ENCODE measurements around the gene NHERF1.

DNA sequence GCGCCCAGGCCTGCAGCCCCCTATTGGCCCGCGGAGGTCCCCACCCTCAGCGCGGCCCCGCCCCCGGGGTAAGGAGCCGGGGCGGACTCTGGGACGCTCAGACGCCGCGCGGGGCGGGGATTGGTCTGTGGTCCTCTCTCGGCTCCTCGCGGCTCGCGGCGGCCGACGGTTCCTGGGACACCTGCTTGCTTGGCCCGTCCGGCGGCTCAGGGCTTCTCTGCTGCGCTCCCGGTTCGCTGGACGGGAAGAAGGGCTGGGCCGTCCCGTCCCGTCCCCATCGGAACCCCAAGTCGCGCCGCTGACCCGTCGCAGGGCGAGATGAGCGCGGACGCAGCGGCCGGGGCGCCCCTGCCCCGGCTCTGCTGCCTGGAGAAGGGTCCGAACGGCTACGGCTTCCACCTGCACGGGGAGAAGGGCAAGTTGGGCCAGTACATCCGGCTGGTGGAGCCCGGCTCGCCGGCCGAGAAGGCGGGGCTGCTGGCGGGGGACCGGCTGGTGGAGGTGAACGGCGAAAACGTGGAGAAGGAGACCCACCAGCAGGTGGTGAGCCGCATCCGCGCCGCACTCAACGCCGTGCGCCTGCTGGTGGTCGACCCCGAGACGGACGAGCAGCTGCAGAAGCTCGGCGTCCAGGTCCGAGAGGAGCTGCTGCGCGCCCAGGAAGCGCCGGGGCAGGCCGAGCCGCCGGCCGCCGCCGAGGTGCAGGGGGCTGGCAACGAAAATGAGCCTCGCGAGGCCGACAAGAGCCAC, at the start of gene NHERF1:
- TF ChIP-seq ARNTL (CRISPR knock-in tag; IDR thresholded peaks at IDR 0.05; ENCODE audit: borderline replicate concordance, low read depth) (no peak), ZFP30 (CRISPR knock-in tag; IDR thresholded peaks at IDR 0.05) (no peak), ZFP3 (CRISPR knock-in tag; IDR thresholded peaks at IDR 0.05) (no peak), PATZ1 (CRISPR knock-in tag; IDR thresholded peaks at IDR 0.05; ENCODE audit: borderline replicate concordance) (no peak), CSRNP3 (CRISPR knock-in tag; IDR thresholded peaks at IDR 0.05) (no peak)

All from SK-N-SH treated with all-trans-retinoic acid at 6 μM for 48 hours (cell line).